HG03342 (cell line): ENCODE data around the gene GNPDA2.
"Not testable (repeated sequence)": the region's sequence is repeated elsewhere in the genome, so short reads cannot be mapped to it uniquely, and the experiment has no call there.

ENCODE experiments used
- ATAC-seq: cut with Tn5 transposase; IDR thresholded peaks from one replicate; pipeline ENCODE4 v1.9.1; 2021; ENCODE audit warnings: mild to moderate bottlenecking, moderate library complexity; ENCODE audit not compliant: unreplicated experiment

The GNPDA2 gene

DNA sequence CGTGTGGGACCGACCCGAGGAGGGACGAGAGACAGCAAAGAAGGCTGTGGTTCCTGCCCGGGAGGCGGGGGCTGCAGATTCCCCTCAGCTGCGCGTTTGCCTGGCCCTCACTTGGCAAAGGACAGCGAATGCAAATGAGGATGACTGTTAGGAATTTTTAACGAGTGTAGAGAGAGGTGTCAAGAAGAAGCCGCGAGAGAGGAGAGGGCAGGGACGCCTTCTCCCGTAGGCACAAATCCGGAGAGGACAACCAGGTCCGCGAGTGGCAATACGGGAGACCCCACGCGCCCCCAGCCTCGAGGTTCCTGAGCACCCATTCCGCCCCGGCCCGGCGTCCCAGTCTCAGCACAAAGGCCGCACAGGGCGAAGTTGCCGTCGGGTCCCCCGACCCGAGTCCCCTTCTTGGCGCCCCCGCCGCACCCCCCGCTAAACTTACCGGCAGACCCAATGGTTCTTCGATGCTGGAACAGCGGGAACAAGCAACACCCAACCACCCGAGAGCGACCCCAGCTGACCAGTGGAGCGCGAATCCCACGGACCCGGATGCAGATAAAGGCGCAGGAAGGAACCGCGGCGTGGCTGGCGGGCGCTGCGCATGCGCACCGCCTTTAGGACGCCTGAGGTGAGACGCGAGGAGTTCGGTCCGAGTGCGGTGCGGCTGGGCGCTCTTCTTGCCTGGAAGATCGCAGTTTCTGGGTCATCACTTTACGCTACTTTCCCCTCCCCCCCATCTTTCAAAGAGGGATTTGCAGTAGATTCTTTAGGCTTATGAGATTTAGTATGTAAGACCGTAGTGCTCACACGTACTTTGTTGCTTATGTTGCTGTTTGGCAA is at the start of gene GNPDA2:
TSS of gene GNPDA2 (minus strand) at position 519 of the 834 bp plus-strand sequence. CDS start 4,349 bp downstream, outside the sequence.
- ATAC-seq: peak; percentile 91

DNA sequence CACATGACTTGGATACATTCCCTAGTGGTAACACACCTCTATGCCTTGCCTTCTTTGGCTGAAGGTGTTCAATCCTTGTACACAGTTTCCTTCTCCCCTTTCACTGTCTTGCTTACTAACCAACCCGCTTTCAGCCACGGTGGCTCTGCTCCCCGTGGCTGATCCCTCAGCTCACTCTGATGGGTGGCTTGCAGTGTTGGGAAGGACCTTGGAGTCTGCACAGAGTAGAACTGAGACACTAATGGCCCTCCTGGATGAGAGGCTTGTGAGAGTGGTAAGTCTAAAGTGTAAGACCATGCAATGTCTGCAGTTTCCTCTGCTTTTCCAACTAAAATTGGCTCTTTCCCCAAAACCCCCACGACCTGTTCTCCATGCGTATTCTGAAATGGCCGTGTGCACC is 46.0 kb upstream of the GNPDA2 start:
- no peak for ATAC-seq

DNA sequence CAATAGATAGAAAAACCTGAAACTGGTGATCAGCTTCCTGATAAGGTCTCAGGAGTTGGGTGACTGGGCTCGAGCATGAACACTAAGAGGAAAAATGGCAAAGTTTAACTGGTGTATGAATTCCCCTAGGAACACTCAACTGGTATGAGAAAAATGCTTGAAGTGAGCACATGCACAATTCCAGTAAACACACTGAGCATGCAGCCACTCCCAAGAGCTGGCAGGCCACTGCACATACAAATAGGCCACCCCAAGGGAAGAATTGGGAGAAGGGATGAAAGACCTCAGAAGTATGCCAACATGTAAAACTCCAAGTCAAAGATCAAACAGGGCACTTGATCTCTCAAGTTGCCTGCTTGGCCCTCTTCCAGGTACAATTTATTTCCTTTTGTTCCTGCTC is 45.4 kb upstream of the GNPDA2 start:
- no peak for ATAC-seq

DNA sequence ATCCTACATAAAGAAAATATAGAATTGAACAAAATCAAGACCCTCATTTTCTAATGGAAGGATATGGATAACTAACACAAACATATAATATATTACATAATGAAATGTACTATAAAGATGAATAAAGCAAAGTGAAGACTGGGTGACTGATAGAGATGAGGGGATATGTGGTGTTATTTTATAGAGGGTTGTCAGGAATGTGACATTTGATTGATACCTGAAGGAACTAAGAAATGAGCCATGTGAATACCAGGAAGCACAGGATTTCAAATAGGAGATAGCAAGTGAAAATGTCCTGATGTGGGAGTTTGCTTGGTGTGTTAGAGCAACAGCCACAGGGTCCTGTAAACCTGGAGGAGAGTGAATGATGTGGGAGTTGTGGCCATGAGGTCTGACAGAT is 40.1 kb upstream of the GNPDA2 start:
- no peak for ATAC-seq

DNA sequence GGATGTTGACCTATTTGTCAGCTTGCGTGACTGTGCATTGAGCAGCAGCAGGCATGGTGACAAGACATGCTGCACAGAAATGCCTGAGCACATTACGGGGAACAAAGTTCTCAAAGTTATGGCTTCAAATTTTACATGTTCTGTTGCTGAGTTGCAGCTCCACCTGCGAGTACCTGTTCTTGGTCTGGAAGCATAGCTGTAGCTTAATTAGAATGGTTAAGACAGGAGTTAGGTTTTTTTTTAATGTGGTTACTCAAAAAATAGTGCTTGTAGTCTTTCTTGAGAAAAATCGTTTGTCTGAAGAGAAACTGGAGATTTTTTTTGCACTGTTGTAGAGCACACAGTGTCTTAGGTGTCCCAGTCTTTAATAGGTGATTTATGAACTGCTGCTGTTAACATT is 38.8 kb upstream of the GNPDA2 start:
- no peak for ATAC-seq

DNA sequence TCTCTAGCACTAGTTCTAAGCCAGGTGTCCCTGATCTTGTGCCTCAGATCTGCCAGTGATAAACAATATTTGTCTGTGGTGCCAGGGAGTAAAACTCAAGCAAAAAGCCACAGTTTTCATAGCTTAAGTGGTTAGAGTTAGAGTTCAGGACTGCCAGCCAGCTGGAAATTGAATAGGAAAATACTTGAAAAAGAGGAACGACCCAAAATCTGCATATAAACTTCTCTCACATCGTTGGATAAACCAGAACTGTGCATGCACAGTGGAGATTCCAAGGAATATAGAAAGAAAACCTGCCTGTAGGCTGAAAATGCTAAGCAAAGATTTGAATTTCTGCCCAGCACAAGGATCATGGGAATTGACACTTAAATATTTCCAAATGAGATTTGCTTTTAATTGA is 35.0 kb upstream of the GNPDA2 start:
- ATAC-seq: no peak

DNA sequence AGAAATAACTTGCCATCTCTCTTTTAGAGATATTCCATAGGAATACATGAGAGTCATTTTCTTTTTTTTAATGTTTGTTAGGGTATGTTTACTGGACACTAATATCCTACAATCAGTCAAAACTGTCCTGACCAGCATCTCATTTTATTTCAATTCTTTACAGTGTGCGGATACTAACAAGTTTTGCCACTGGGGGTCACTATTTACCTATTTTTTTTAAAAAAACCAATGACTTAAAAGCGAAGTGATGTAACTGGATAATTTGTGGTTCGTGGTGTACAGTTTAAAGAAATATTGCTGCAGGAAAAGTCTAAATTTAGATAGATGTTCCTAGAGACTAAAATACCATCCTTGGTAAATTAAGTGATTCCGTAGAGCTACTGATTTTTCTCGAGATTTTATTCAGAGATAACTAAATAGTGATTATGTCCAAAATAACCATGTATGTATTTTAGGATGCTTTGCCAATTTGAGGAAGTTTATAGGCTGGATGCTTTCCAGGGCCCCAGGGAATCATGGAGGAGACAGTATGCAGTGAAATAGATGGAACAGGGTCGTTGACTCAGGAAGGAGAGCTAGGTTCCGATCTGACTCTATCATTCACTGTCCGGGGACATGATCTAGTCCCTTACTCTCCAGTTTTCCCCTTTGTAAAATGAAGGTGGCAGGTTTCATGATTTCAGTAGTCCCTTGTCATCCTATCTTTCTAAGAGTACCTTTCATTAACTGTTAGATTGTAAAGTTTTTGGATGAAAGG is 34.0 kb upstream of the GNPDA2 start:
- ATAC-seq: peak; percentile 77

DNA sequence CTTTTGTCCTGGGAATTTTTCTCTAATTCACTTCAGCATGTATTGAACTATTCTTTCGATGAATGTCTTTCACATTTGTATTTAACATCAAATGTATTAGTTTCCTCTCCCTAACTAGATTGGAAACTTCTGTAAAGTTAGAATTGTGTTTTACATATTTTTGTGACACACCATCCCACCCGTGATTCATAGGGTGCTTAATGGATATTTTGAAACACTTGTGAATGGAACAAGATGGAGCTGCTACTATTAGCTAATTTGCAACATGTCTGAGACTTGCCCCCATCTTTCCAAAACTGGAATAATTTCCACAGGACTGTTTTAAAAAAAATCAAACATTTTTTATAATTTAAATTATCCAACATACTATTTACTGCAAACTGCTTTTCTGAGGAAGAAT is 30.2 kb upstream of the GNPDA2 start:
- no peak for ATAC-seq

DNA sequence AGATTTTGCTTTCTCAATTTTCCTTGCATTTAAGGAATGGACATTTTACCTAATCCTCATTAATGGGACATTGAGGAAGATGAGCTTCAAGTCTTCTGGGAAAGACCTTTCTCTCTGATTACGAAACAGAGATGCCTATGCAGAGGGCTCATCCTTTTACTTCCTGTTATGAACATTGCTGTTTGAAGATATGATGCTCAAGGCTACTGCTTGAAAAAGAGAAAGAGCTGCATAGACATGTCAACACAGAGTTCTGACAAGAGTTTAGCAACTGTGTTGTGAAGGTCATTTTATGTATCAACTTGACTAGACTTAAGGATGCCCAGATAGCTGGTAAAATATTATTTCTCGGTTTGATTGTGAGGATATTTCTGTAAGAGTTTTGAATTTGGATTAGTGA is 13.8 kb upstream of the GNPDA2 start:
- no peak for ATAC-seq

DNA sequence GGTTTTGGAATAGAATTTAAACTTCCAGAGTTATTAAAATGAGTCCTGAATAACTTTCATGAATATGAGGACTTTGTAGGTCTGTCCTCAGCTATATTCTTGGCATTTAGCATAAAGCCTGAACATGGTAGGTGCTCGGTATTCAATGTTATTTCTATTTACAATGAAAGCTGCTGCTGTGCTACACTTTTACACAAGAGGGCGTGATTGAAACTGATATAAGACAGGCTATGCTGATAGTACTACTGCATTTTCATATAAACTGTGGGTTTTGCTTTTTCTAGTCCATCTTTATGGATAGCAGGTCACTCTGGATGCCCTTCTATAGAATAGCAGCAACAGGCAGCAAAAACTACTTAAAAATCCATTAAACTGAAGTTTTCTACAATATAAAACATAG is 12.3 kb upstream of the GNPDA2 start:
- peak; percentile 81 for ATAC-seq

DNA sequence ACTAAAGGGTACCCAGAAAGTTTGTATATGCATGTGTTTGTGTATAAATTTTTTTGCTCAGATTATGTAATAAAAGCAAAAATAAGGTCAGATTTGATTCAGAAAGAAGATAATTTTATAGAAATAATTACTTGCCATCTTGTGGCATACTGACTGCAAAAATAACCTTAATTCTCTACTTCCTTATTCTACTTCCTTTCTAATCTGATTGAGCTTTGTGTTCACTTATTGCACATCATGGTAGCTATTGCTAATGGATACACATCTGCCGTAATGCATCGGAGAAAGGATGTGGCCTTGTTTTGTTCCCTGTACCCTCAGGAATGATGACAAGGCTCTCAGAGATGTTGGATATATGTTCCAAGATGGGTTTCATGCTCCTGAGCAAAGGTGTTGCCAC is 10.5 kb upstream of the GNPDA2 start:
- ATAC-seq: no peak

DNA sequence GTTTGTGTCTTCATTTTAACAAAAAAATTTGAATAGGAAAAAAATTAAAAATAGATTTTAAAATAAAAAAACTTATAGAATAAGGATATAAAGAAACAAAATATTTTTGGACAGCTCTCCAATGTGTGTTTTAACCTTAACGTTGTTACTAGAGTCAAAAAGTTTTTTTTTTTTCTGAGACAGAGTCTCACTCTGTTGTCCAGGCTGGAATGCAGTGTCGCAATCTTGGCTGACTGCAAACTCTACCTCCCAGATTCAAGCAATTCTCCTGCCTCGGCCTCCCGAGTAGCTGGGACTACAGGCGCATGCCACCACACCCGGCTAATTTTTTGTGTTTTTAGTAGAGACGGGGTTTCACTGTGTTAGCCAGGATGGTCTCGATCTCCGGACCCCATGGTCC is 2.3 kb upstream of the GNPDA2 start:
- ATAC-seq: not testable (repeated sequence)

DNA sequence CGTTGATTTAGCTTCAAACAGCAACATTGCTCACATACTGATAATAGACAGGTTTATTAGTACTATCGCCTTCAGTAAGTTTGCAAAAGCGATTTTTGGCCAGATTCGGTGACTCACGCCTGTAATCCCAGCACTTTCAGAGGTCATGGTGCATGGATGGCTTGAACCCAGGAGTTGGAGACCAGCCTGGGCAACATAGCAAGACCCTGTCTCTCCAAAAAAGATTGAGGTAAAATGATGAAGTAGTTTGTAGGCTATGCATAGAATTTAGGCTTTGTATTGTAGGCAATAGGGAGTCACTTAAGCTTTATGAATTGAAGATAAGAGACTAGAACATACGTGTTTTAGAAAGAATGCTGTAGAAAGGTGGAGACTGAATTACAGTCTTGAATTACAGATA is 1.1 kb upstream of the GNPDA2 start:
- no peak for ATAC-seq

DNA sequence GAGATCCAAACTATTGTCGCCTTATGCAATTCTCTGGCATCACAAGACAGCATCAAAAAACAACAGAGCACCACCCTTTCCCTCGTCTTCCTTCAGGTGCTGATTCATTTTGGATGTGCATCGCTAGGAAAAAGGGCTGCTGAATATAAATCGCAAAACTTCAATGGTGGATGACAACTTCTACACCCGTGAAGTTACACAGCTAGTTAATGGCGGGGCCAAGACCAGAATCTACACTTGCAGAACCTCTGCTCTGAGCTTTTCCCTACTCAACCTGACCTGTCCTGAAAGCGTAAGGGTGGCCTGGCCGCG is 674 bp downstream of the GNPDA2 start:
- ATAC-seq: no peak

DNA sequence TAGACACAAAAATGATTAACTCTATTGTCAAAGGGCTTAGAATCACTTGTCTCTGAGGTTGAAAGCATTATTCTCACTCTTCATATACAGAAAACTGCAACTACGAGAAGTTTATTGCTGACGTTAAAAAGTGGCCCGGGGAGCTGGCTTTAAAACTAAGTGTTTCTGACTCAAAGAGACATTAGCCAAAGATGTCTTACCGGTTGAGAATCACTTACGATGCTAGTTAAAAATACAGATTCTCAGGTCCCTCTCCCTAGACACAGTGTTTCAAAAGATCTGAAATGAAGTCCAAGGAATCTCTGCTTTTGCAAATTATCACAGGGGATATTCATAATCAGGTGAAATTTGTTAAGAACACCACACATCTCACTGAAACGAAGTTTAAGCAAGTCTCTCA is 1.2 kb downstream of the GNPDA2 start:
- no peak for ATAC-seq

DNA sequence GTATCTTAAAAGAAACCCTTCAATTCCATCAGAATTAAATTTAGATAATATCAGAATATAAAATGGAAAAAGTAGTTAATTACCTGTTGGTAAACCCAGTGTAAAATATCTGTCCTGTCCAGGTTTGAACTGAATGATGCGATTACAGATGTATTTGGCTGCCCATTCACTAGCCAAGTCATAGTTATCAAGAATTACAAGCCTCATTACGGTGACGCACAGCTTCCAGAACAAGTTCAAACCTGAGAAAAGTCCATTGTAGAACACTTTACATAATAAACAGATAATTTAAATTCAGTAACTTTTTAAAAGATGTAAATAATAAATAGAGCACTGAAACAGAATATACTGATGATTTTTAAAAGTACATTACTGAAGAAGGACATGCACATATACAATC is 4.4 kb downstream of the GNPDA2 start:
- ATAC-seq: no peak

DNA sequence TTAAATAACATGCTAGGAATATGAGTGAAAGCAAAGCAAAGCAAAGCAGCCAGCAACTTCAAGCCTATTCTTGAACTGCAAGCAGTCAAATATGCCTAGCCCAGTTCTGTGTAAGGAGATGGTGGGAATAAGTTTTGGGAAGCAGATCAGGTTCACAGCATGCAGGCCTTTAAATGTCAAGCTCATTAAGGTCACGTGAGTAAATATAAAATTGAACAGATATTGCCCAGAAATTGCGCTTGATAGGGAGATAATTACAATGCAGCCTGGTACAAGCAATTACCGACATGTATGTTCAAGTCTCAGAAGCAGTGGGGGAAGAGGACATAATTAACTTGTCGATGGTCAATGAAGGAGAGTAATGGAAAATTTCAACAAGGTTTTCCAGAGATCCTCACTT is 6.0 kb downstream of the GNPDA2 start:
- no peak for ATAC-seq

DNA sequence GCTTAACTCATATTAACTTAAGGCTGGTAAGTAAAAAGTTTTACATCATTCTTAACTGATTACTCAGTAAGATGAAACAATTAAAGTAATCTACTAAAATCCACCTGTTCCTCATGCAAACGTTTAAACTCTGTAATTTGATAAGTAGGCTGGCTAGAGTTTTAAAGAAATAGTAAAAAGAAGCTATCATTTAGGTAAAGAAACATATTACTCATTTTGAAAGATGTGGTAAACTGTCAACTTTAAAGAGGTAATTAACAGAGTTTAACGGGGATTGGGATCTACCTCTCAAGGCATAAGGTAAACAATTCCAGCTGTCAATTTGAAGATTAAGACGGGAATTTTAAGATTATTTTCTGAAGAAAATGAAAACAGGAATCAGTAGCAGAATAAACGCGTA is 9.8 kb downstream of the GNPDA2 start:
- no peak for ATAC-seq

DNA sequence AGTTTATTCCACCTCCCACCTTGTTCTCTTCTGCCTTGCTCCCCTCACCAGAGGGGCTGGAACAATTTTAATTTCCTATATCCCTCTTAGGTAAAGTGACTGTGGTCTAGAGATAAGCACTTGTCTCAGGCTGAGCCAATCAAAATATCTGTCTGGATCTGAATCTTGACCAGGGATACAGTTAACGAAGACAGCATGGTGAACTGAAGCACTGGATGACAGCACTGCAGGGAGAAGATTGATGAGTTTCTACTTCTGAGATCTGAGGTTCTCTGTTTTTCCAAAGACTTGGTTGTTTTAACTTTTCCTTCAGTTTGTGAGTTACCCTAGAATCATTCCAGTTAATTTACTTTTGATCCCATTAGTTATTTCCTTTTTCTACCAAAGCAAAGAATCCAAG is 13.2 kb downstream of the GNPDA2 start:
- ATAC-seq: no peak

DNA sequence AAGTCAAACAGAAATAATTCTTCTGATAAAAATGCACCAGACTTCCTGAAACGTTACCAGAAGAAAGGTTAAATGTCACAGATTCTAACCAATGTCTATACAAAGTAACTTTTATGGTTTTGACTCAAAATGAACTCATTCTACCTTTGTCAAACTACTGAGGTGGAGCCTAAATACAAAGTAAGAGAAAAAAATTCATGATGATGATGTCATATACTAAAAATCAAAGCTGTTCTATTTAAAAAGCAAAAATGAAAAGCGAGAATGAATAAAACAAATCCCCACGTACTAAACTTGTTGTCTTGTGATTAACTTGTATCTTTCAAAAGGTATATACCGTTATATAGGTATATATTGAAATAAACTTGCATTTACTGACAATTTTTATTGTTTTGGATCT is 21.7 kb downstream of the GNPDA2 start:
- ATAC-seq: no peak

DNA sequence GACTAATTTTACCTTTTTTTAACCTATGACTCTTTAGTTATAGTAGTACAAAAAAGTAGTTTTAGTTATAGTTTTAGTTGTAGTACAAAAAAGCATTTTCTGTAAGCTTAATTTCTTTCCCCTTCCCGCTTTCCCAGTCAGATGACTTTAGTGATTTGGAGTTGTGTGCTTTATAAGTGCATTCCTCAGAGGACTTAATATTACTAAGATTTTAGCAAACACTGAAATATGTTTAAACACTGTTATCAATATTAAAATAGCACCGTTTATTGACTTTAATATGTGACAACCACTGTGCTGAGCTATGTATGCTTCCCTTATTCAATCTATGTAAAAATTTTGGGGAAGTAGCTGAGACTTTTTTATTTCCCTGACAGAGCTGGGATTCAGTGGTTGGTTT is 25.3 kb downstream of the GNPDA2 start:
- ATAC-seq: no peak

DNA sequence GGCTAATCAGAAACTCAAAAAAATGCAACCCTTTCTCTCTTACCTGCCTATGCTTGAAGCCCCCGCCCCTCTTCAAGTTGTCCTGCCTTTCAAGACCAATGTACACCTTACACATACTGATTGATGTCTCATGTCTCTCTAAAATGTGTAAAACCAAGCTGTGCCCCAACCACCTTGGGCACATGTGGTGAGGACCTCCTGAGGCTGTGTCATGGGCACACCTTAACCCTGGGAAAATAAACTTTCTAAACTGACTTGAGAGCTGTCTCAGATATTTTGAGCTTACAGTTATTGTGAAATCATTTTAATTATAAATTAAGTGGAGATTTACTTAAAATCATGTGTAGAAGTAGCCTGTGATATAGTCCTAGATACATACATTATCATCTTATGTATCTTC is 25.9 kb downstream of the GNPDA2 start:
- no peak for ATAC-seq

DNA sequence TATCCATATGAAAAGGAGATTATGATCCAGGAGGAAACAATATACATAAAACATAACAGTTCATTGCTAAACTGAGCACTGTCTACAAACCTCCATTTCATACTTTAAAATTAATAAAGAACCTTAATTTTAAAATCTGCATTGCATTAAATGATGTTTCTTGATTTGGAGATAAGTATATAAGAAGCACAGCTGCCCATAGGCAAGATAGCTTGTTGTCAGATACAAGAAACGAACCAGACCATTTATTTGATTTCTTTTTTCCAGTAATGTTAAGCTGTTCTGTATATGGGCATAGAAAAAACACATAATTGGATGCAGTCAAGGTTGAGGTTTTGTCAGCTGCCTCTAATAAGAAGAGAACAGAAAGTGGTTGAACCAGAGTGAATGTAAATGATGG is 41.7 kb downstream of the GNPDA2 start:
- no peak for ATAC-seq
